H1 (cell line): ENCODE results near the gene EME2. TPM values are rescaled to one million over a fixed set of nuclear protein-coding genes. Genes with fewer than 3 reads are reported as not detected.

Experiments used
- CTCF ChIA-PET: fragments of 300-600 bp; sonication (Branson Sonifier 250); formaldehyde crosslinking; loops from one replicate; lab custom pipeline; 2021; ENCODE audit not compliant: partially characterized antibody; lab: Charles Lee
- POLR2A ChIA-PET: fragments of 300-600 bp; sonication (Branson Sonifier 250); formaldehyde crosslinking; loops from one replicate; lab custom pipeline; 2021; ENCODE audit warnings: inconsistent platforms; ENCODE audit not compliant: partially characterized antibody; lab: Charles Lee
- DNase-seq, 2 experiments: peaks; one replicate each; pipeline versions ENCODE4 v3.0.0 to v3.0.0-alpha.2; 2010 to 2022; ENCODE audit warnings: low spot score in 2 of 2, low read depth in 1 of 2, mixed read lengths in 1 of 2
- FAIRE-seq: peaks from 2 replicates; lab custom pipeline; 2011; peaks lifted over from hg19 to GRCh38; lab: Jason Lieb, UNC
- H2AFZ ChIP-seq: 2 replicates; pipeline ENCODE4 v1.8.1; 2012; ENCODE audit warnings: low read length, inconsistent platforms
- H2AK5ac ChIP-seq: 2 replicates; pipeline ENCODE4 v1.6.1; 2013; ENCODE audit warnings: low read depth, low read length
- H2BK120ac ChIP-seq: replicated peaks from 2 replicates; pipeline ENCODE3; 2013; ENCODE audit warnings: low read depth, low read length, inconsistent platforms
- H2BK12ac ChIP-seq: 2 replicates; pipeline ENCODE4 v1.6.1; 2013; ENCODE audit warnings: low read depth, low read length
- H2BK15ac ChIP-seq: 2 replicates; pipeline ENCODE4 v1.6.1; 2013; ENCODE audit warnings: low read length
- H2BK20ac ChIP-seq: 2 replicates; pipeline ENCODE4 v1.6.1; 2013; ENCODE audit warnings: low read length
- H2BK5ac ChIP-seq: 2 replicates; pipeline ENCODE4 v1.6.1; 2013; ENCODE audit warnings: low read depth, low read length
- H3K14ac ChIP-seq: 2 replicates; pipeline ENCODE4 v1.6.1; 2013; ENCODE audit warnings: inconsistent platforms; ENCODE audit not compliant: insufficient read length
- H3K18ac ChIP-seq: 2 replicates; pipeline ENCODE4 v1.6.1; 2013; ENCODE audit warnings: low read length; ENCODE audit errors: extremely low read depth
- H3K23ac ChIP-seq: 2 replicates; pipeline ENCODE4 v1.6.1; 2013; ENCODE audit warnings: inconsistent platforms; ENCODE audit not compliant: insufficient read length
- H3K23me2 ChIP-seq: 2 replicates; pipeline ENCODE4 v1.6.1; 2013; ENCODE audit warnings: low read depth, low read length
- H3K27ac ChIP-seq: 2 replicates; pipeline ENCODE4 v1.6.1; 2011; ENCODE audit warnings: low read depth, low read length, inconsistent platforms
- H3K27me3 ChIP-seq, 4 experiments: replicated peaks in 1 of 4; 1 replicate in 1 of 4; 2 replicates in 3 of 4; pipeline versions ENCODE4 v1.6.1 to v1.8.1; 2011 to 2013; ENCODE audit warnings: low read length in 3 of 4, mild to moderate bottlenecking in 3 of 4, inconsistent platforms in 2 of 4, mixed read lengths in 2 of 4, moderate library complexity in 1 of 4; ENCODE audit not compliant: control insufficient read depth in 3 of 4, insufficient read depth in 3 of 4; ENCODE audit errors: extremely low read depth in 1 of 4
- H3K36me3 ChIP-seq, 4 experiments: 2 replicates each; pipeline versions ENCODE4 v1.6.1 to v1.8.1; 2011 to 2013; ENCODE audit warnings: mild to moderate bottlenecking in 4 of 4, low read length in 3 of 4, moderate library complexity in 2 of 4, control low read depth in 1 of 4, inconsistent platforms in 1 of 4; ENCODE audit not compliant: insufficient read depth in 4 of 4, control insufficient read depth in 2 of 4
- H3K4ac ChIP-seq: replicated peaks from 2 replicates; pipeline ENCODE3; 2013; ENCODE audit warnings: low read length, low read depth, mixed read lengths, inconsistent platforms; ENCODE audit not compliant: insufficient read length
- H3K4me1 ChIP-seq, 4 experiments: replicated peaks in 1 of 4; 1 replicate in 1 of 4; 2 replicates in 3 of 4; pipeline versions ENCODE4 v1.6.1 to v1.8.1; 2011 to 2013; ENCODE audit warnings: low read length in 3 of 4, inconsistent platforms in 2 of 4, mixed read lengths in 1 of 4; ENCODE audit not compliant: insufficient read depth in 4 of 4, control insufficient read depth in 3 of 4
- H3K4me2 ChIP-seq, 2 experiments: 2 replicates each; pipeline versions ENCODE4 v1.6.1 to v1.8.1; 2011 to 2013; ENCODE audit warnings: low read depth in 2 of 2, low read length in 2 of 2, control low read depth in 1 of 2, inconsistent platforms in 1 of 2, mild to moderate bottlenecking in 1 of 2; ENCODE audit not compliant: insufficient read depth in 1 of 2
- H3K4me3 ChIP-seq, 4 experiments: fragments of 200-600, 300-600 bp in 1 of 4; sonication (generic), shearing (Covaris generic), sonication (Bioruptor Twin) in 1 of 4; 2 replicates each; pipeline versions ENCODE4 v1.5.1 to v1.8.1; 2011 to 2016; ENCODE audit warnings: low read length in 4 of 4, low read depth in 3 of 4, control low read depth in 2 of 4, inconsistent platforms in 2 of 4, mild to moderate bottlenecking in 2 of 4, mixed read lengths in 1 of 4, moderate library complexity in 1 of 4; ENCODE audit not compliant: insufficient read depth in 2 of 4; ENCODE audit errors: extremely low read depth in 1 of 4
- H3K56ac ChIP-seq: replicated peaks from 2 replicates; pipeline ENCODE3; 2013; ENCODE audit warnings: low read depth, mild to moderate bottlenecking, mixed read lengths, low read length, inconsistent platforms; ENCODE audit not compliant: insufficient read length
- H3K79me1 ChIP-seq: 2 replicates; pipeline ENCODE4 v1.6.1; 2013; ENCODE audit warnings: low read depth, low read length, control low read depth
- H3K79me2 ChIP-seq, 2 experiments: 2 replicates each; pipeline versions ENCODE4 v1.6.1 to v1.8.1; 2012 to 2013; ENCODE audit warnings: low read length in 2 of 2, mild to moderate bottlenecking in 2 of 2, inconsistent platforms in 1 of 2; ENCODE audit not compliant: insufficient read depth in 2 of 2, control insufficient read depth in 1 of 2
- H3K9ac ChIP-seq, 4 experiments: replicated peaks in 1 of 4; 1 replicate in 1 of 4; 2 replicates in 3 of 4; pipeline versions ENCODE4 v1.6.1 to v1.8.1; 2011 to 2013; ENCODE audit warnings: low read depth in 3 of 4, low read length in 3 of 4, control low read depth in 2 of 4, mild to moderate bottlenecking in 2 of 4, moderate library complexity in 2 of 4, inconsistent platforms in 1 of 4; ENCODE audit errors: extremely low read depth in 1 of 4
- H3K9me3 ChIP-seq, 2 experiments: 2 replicates each; pipeline versions ENCODE4 v1.6.1 to v1.8.1; 2012 to 2013; ENCODE audit warnings: mild to moderate bottlenecking in 2 of 2, moderate library complexity in 2 of 2, control low read depth in 1 of 2, inconsistent platforms in 1 of 2, low read depth in 1 of 2, low read length in 1 of 2, mixed read lengths in 1 of 2; ENCODE audit not compliant: insufficient read depth in 2 of 2
- H4K20me1 ChIP-seq, 2 experiments: replicated peaks in 1 of 2; 2 replicates each; pipeline versions ENCODE3 to v1.8.1; 2011 to 2013; ENCODE audit warnings: inconsistent platforms in 2 of 2, low read length in 2 of 2, mild to moderate bottlenecking in 1 of 2; ENCODE audit not compliant: insufficient read depth in 2 of 2, control insufficient read depth in 1 of 2
- H4K5ac ChIP-seq: 2 replicates; pipeline ENCODE4 v1.6.1; 2013; ENCODE audit warnings: low read length, low read depth, mixed read lengths, inconsistent platforms; ENCODE audit not compliant: insufficient read length
- H4K8ac ChIP-seq: 2 replicates; pipeline ENCODE4 v1.8.0; 2013; ENCODE audit warnings: mild to moderate bottlenecking, moderate library complexity, low read length, inconsistent platforms; ENCODE audit not compliant: insufficient read depth; ENCODE audit errors: extremely low read depth
- H4K91ac ChIP-seq: replicated peaks from 2 replicates; pipeline ENCODE3; 2013; ENCODE audit warnings: low read length, mixed read lengths, inconsistent platforms; ENCODE audit not compliant: insufficient read length
- BACH1 ChIP-seq: IDR thresholded peaks from 2 replicates; pipeline ENCODE4 v1.6.1; 2012; ENCODE audit warnings: low read length, improper control_type of control experiment
- BCL11A ChIP-seq, 2 experiments: IDR thresholded peaks; one replicate each; pipeline ENCODE4 v1.6.1; 2011; ENCODE audit warnings: low read depth in 2 of 2, low read length in 2 of 2, mild to moderate bottlenecking in 2 of 2
- CREB1 ChIP-seq: IDR thresholded peaks from 2 replicates; pipeline ENCODE4 v1.6.1; 2012; ENCODE audit warnings: inconsistent platforms
- EP300 ChIP-seq, 2 experiments: IDR thresholded peaks; 1 replicate in 1 of 2; 2 replicates in 1 of 2; pipeline ENCODE4 v1.6.1; 2011 to 2012; ENCODE audit warnings: low read depth in 2 of 2, low read length in 2 of 2, mild to moderate bottlenecking in 2 of 2, borderline replicate concordance in 1 of 2, inconsistent platforms in 1 of 2, moderate library complexity in 1 of 2
- JUND ChIP-seq: IDR thresholded peaks from 2 replicates; pipeline ENCODE4 v1.6.1; 2011; ENCODE audit warnings: mild to moderate bottlenecking, improper control_type of control experiment, low read length
- MAX ChIP-seq: IDR thresholded peaks from 2 replicates; pipeline ENCODE4 v1.6.1; 2012; ENCODE audit warnings: inconsistent platforms
- RBBP5 ChIP-seq: IDR thresholded peaks from 2 replicates; pipeline ENCODE4 v1.7.1; 2012; ENCODE audit warnings: low read depth, mild to moderate bottlenecking, inconsistent platforms, low read length, moderate library complexity, borderline replicate concordance
- RNF2 ChIP-seq: fragments of 200-900, 300-1000 bp; sonication (generic); IDR thresholded peaks from 2 replicates; pipeline ENCODE4 v1.7.1; 2016; ENCODE audit warnings: borderline replicate concordance, low read depth, mild to moderate bottlenecking, antibody characterized with exemption, low read length; ENCODE audit not compliant: poor library complexity, severe bottlenecking; ENCODE audit errors: missing control alignments
- TCF12 ChIP-seq: IDR thresholded peaks from 2 replicates; pipeline ENCODE4 v1.6.1; 2011; ENCODE audit warnings: low read depth, mild to moderate bottlenecking, low read length
- WGBS, 2 experiments: shearing (Covaris generic) in 1 of 2; methylation state at CpG; one replicate each; pipeline versions ENCODE4 v1.1.6 to v1.1.7; 2013 to 2015; ENCODE audit warnings: low lambda C conversion rate in 2 of 2, mixed read lengths in 2 of 2, inconsistent platforms in 1 of 2, low coverage in 1 of 2, missing lambda C conversion rate in 1 of 2; ENCODE audit not compliant: insufficient replicate concordance in 2 of 2, insufficient coverage in 1 of 2, insufficient read length in 1 of 2; ENCODE audit errors: extremely low coverage in 1 of 2, missing lambda C conversion rate in 1 of 2; 5-methylcytosine and 5-hydroxymethylcytosine counted together
- polyA plus RNA-seq, 7 experiments: library from polyadenylated mRNA; depleted of rRNA in 3 of 7; stranded (reverse) in 5 of 7; unstranded in 2 of 7; fragments of >200 nt in 5 of 7; fragments of 200-250 nt in 2 of 7; gene quantifications; 1 replicate in 5 of 7; 2 replicates in 1 of 7; 4 replicates in 1 of 7; pipeline versions ENCODE4 v1.2.1 to v1.2.3, GENCODE V29; 2011 to 2013; ENCODE audit warnings: missing spikeins in 2 of 7, mixed read lengths in 2 of 7
- total RNA-seq: library from RNA; stranded (reverse); fragmentation: NEBNext Ultra II Directional; extraction: Animal tissue kit (Norgen Biotek cat#: 25700); gene quantifications from 2 replicates; pipeline ENCODE4 v1.2.1, GENCODE V29; 2021

The EME2 gene
- total and polyA plus RNA-seq, 2 of the 8 experiments (the other 6 are each of a cell fraction or from before 2014, with no cell fraction given): 13.1 to 19.7 TPM

DNA sequence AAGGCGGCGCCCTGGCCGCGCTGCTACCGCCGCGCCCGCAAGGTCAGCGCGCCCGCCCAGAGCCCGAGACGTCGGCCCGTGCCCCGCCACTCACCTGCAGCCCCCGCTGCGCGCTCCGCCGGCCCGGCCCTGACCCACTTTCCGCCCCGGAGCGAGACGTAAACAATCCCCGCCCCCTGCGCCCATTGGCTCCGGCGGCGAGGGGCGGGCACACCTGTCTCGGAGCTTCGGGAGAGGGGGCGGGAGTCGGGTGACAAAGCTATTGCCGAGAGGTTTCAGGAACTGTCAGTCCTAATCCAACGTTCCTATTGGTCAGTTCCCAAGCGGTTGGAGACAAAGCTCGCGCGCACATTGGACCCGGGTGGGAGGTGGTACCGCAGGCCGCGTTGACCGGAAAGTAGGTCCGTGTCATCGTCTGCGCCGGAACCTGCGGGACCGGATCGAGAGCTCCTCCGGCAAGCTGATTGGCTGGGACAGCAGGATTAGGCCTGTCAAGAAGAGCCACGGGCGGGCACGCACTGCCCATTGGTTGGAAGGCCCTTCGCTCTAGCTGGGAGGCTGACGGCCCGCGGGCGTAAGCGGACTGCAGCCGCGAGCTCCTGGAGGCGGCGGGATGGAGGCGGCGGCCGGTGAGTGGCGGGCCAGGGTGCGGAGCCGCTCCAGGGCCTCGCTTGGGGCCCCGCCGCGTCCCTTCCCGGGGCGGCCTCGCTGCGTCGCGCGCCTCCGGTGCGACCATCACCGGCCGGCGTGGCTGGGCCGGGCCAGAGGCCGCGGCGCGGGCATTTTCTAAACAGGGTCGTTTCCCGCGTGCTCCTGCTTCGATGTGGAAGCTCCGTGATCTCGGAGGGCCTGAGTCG is 10.0 kb downstream of the EME2 start, which contains the start of the genes NUBP2 and SPSB3:
NUBP2 (plus strand) TSS at position 553 of the 857 bp plus-strand sequence; CDS start at position 614, 61 bp downstream.
SPSB3 (minus strand) TSS at position 164 of the 857 bp plus-strand sequence. CDS start 1,088 bp downstream, outside the sequence.
- WGBS, 2 experiments: 2% methylated on average over 59 of the region's 102 CpGs; no CpG with 5 or more reads in 1 of the 2 experiments
- peaks cover 0 to 14% (median under 1%) of the 10 kb centered on the region in 4 experiments; a peak in 4 of 8 replicates for H3K36me3 ChIP-seq
- TF ChIP-seq RBBP5 (no peak), BACH1 (peak; percentile 88), CREB1 (peak; percentile 98), BCL11A (IDR thresholded peaks at IDR 0.05; ENCODE audit: low read depth in 2 of 2, low read length in 2 of 2) (no peak), MAX (peak; percentile 49; the same call in 1 of the 2 replicates), EP300 (IDR thresholded peaks at IDR 0.05; ENCODE audit: borderline replicate concordance in 1 of 2, low read depth in 2 of 2, low read length in 2 of 2) (peak in 1 of 2 experiments; percentile 3; a peak in 1 of 3 replicates), RNF2 (no peak), JUND (no peak), TCF12 (no peak)

More for the DNA sequence above, 10.0 kb downstream of the EME2 start, which contains the start of the genes NUBP2 and SPSB3:
- H3K9ac ChIP-seq: peak within 1 kb of the TSS; percentile 62 to 90 (median 77)
- H3K23me2 ChIP-seq: peaks cover 3% of the 10 kb centered on the region; the same call in 1 of the 2 replicates
- H4K5ac ChIP-seq: peak within 1 kb of the TSS; percentile 5
- no peaks in the 10 kb centered on the region for H3K9me3 ChIP-seq
- H3K4me3 ChIP-seq: peak within 1 kb of the TSS; percentile 88 to 98 (median 92)
- ChIA-PET CTCF (interaction anchor here (0.6 to 2.4 kb wide), 10 partner anchors 8 to 198 kb away, joined by 3 to 14 read pairs (median 4); partner anchors contain the start of genes IGFALS and NME3), POLR2A (interaction anchor here (0.6 to 12.0 kb wide), 18 partner anchors 10 to 466 kb away, joined by 3 to 246 read pairs (median 4); partner anchors contain the start of genes EME2, FAHD1, HAGH and IGFALS)
- FAIRE-seq (peak; percentile 96), DNase-seq (peak; percentile 94 to 100)
- H3K56ac ChIP-seq: no peak within 1 kb of the TSS
- no peak within 1 kb of the TSS; the same call in 1 of the 2 replicates for H3K18ac ChIP-seq
- no peak within 1 kb of the TSS for H2AFZ ChIP-seq
- peaks cover 20 to 38% of the 10 kb centered on the region in 2 experiments for H4K20me1 ChIP-seq
- H3K79me1 ChIP-seq: peaks cover 19% of the 10 kb centered on the region
- H3K4me2 ChIP-seq: peak within 1 kb of the TSS; percentile 81 to 92
- peak within 1 kb of the TSS; percentile 92; the same call in 1 of the 2 replicates for H4K8ac ChIP-seq
- no peaks in the 10 kb centered on the region for H3K27me3 ChIP-seq
- no peak within 1 kb of the TSS for H3K4ac ChIP-seq
- no peak within 1 kb of the TSS for H2BK20ac ChIP-seq
- H3K27ac ChIP-seq: peak within 1 kb of the TSS; percentile 39; the same call in 1 of the 2 replicates
- no peak within 1 kb of the TSS for H3K14ac ChIP-seq
- H2BK120ac ChIP-seq: no peak within 1 kb of the TSS
- no peak within 1 kb of the TSS for H4K91ac ChIP-seq
- H2BK12ac ChIP-seq: no peak within 1 kb of the TSS
- no peak within 1 kb of the TSS for H2BK15ac ChIP-seq
- peaks cover 0 to 35% of the 10 kb centered on the region in 2 experiments; a peak in 3 of 4 replicates for H3K79me2 ChIP-seq
- H2AK5ac ChIP-seq: no peak within 1 kb of the TSS
- H3K4me1 ChIP-seq: peaks cover 0 to 7% (median 4%) of the 10 kb centered on the region in 4 experiments; a peak in 5 of 7 replicates
- no peak within 1 kb of the TSS for H3K23ac ChIP-seq
- H2BK5ac ChIP-seq: no peak within 1 kb of the TSS; the same call in 1 of the 2 replicates
